ENCODE data around the gene RAC2. TPM values are rescaled to one million over a fixed set of nuclear protein-coding genes. Genes with fewer than 3 reads are reported as not detected.
A peak's percentile ranks its signal among the peaks of the same experiment; 100 is the strongest.

RAC2 gene
- total and polyA plus RNA-seq, 5 donors, result 1.8 to 8.6 (median 4.3) TPM

DNA sequence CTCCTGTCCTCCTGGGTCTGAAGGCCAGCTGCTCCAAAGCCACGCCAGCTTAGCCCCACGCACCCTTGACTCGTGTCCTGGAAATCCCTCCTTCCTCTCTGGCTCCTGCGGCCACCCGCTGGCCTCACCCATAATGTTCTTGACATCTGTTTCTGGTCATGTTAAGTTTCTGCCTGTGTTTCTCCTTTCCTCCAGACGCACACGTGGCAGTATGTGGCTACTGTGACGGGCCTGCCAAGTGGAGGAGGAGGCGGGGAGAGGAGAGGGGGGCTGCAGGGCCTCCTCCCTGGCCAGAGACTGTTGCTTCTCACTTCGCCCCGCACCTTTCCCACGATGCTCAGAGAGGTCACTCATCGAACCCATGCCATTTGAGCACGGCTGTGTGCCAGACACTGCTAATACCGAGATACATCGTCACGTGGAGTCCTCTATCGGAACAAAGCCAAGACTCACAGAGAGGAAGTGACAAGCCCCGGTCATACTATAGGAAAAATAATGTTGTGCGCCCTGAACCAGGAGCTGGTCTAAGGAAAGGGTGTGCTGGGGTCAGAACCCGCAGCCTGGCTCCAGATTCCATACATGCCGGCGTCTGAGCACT is 67.5 kb downstream of the RAC2 start:
- Histone ChIP-seq H3K4me3 (ENCODE audit: low read length) (no peak overlapping the region), H3K9me3 (ENCODE audit: control insufficient read depth, low read length) (no peaks in the 10 kb centered on the region), H3K27me3 (ENCODE audit: control insufficient read depth, insufficient read depth) (no peaks in the 10 kb centered on the region), H3K27ac (ENCODE audit: low read length) (peak overlapping the region; percentile 22), H3K4me1 (ENCODE audit: control insufficient read depth, insufficient read depth, low read length) (peaks cover 28% of the 10 kb centered on the region)
- ATAC-seq (peak; percentile 78 to 83), DNase-seq (peak; percentile 80 to 92 (median 91))
- 6% methylated on average over 23 of the region's 23 CpGs for WGBS
- intact Hi-C loops (cut with DNase I), result no loop called here

DNA sequence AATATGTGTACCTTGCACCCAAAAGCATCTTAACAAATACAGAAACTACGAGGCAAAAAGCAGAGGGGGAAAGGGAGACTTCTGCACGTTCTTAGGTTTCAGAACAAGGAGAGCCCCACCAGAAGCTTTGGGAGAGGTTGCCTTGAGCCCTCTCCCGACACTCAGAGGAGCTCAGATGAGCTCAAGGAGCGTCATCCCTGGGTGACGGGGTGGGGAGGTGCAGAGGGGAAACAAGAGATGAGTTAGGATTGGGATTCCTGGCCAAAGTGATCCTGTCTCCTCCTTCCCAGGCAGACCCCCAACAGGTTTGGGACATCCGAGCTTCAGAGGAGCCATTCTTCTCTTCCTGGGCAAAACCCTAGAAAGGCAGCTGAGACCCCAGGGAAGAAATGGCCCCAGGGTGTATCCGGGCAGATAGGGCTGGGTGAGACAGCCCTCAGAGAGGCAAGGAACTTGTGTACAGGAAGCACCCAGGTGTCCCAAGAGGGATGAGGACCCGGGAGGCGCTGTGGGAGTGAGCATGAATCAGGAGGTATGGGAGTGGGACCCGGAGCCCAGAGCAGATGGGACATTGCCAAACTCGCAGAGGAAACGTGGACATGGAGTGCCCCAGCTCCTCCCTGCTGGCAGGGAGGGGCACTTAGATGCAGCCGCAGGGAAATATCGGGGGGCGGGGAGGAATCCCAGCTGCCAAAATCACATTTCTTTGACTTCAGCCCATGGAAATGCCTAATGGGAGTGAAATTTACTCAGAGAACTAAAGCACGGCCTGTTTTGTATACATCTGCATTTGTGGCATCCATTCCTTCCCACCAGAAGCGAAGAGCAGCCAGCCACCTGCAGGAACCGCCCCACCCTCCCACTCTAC is 68.4 kb downstream of the RAC2 start:
- no peaks in the 10 kb centered on the region for H3K9me3 ChIP-seq (ENCODE audit: control insufficient read depth, low read length)
- WGBS, result 63% methylated on average over 18 of the region's 18 CpGs
- H3K4me3 ChIP-seq (ENCODE audit: low read length), result no peak overlapping the region
- intact Hi-C loops (cut with DNase I), result no loop called here
- DNase-seq, result peak in 2 of 3 donors; percentile 35 to 57
- no peaks in the 10 kb centered on the region for H3K27me3 ChIP-seq (ENCODE audit: control insufficient read depth, insufficient read depth)
- H3K4me1 ChIP-seq (ENCODE audit: control insufficient read depth, insufficient read depth, low read length), result peaks cover 28% of the 10 kb centered on the region
- ATAC-seq, result peak in 1 of 2 donors; percentile 16
- no peak overlapping the region for H3K27ac ChIP-seq (ENCODE audit: low read length)

Other genes starting within 250 kb of the RAC2 start
- 10 to 100 TPM; 31.7 to 53.6 (median 36.6) TPM for gene TST, start 224.8 kb downstream of the RAC2 start, total RNA-seq
- gene TST, start 224.8 kb downstream of the RAC2 start, polyA plus RNA-seq, result 67.9 TPM
- 10 to 100 TPM; 49.6 to 65.7 (median 54.2) TPM for gene MPST, start 224.5 kb downstream of the RAC2 start, total RNA-seq
- 93.0 TPM for gene MPST, start 224.5 kb downstream of the RAC2 start, polyA plus RNA-seq
- 10 to 100 TPM; 24.8 to 37.8 (median 32.2) TPM for gene KCTD17, start 192.5 kb downstream of the RAC2 start, total RNA-seq
- 34.4 TPM for gene KCTD17, start 192.5 kb downstream of the RAC2 start, polyA plus RNA-seq
- gene TMPRSS6, start 134.6 kb downstream of the RAC2 start, total RNA-seq, result not detected
- gene TMPRSS6, start 134.6 kb downstream of the RAC2 start, polyA plus RNA-seq, result not detected
- under 1 TPM; 0.63 to 0.97 (median 0.72) TPM for gene IL2RB, start 94.4 kb downstream of the RAC2 start, total RNA-seq
- 0.32 TPM for gene IL2RB, start 94.4 kb downstream of the RAC2 start, polyA plus RNA-seq
- 1 to 10 TPM; 2.8 to 3.3 (median 2.8) TPM for gene C1QTNF6, start 56.0 kb downstream of the RAC2 start, total RNA-seq
- 2.0 TPM for gene C1QTNF6, start 56.0 kb downstream of the RAC2 start, polyA plus RNA-seq
- not detected for gene SSTR3, start 31.8 kb downstream of the RAC2 start, total RNA-seq
- not detected for gene SSTR3, start 31.8 kb downstream of the RAC2 start, polyA plus RNA-seq
- gene CYTH4, start 38.2 kb upstream of the RAC2 start, total RNA-seq, result 1 to 10 TPM; 5.1 to 7.0 (median 5.9) TPM
- 2.6 TPM for gene CYTH4, start 38.2 kb upstream of the RAC2 start, polyA plus RNA-seq
- gene ELFN2, start 183.2 kb upstream of the RAC2 start, total RNA-seq, result under 1 TPM in 2 of 4 donors, not detected in 2; 0.03 to 0.06 TPM
- gene ELFN2, start 183.2 kb upstream of the RAC2 start, polyA plus RNA-seq, result 0.05 TPM
- 10 to 100 TPM in 3 of 4 donors, 1 to 10 TPM in 1; 9.0 to 14.1 (median 10.6) TPM for gene MFNG, start 242.1 kb upstream of the RAC2 start, total RNA-seq
- gene MFNG, start 242.1 kb upstream of the RAC2 start, polyA plus RNA-seq, result 9.6 TPM

Data from right cardiac atrium (tissue), 5 donors.